SHP77 treated with DMSO at 0.1 percent for 48 hours (cell line): Measurements from ENCODE around the gene TESK2.

Experiments
- DNase-seq: peaks from one replicate; lab custom pipeline; 2025; lab: John Stamatoyannopoulos, UW

TESK2 gene

DNA sequence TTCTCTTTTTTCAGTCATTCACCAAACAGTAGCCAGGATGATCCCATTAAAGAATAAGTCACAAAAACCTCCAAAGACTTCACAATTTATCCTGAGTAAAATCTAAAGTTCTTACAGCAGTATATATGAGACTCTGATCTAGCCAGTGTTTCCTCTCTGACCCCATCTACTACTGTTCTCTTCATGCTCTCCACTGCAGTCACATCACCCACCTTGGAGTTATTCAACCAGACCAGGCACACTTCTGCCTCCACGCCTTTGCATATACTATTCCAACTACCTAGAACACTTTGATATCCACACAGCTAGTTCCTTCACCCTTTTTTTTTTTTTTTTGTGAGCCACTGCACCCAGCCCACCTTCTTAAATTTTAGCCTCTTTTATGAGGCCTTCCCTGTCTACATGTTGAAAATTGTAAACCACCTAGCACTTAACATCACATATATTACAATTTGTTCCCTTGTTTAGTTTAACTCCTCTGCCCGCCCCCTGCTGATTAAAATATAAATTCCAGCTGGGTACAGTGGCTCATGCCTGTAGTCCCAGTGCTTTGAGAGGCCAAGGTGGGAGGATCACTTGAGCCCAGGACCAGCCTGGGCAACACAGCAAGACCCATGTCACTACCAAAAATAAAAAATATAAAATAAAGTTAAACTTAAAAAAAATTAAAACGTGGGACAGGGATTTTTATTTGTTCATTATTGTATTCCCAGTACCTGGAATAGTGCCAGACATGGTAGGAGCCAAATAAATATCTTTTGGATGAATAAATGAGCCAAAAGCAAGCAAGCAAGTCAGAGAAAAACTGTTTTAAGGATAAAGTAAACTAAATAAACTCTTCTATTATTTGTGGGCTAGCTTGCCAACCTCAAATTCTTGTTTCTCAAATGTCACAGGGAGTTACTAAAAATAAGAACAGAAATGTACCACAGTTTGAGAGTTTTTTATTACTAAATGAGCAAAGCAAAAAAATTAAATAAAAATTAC, 115.6 kb downstream of the TESK2 start:
- no peak for DNase-seq

GRCh38 chr1:45373573-45373972, 117.4 kb downstream of the TESK2 start:
- no peak for DNase-seq

- no peak for DNase-seq
These were observed 120.4 kb downstream of the TESK2 start for GRCh38 chr1:45370575-45370974.

DNA sequence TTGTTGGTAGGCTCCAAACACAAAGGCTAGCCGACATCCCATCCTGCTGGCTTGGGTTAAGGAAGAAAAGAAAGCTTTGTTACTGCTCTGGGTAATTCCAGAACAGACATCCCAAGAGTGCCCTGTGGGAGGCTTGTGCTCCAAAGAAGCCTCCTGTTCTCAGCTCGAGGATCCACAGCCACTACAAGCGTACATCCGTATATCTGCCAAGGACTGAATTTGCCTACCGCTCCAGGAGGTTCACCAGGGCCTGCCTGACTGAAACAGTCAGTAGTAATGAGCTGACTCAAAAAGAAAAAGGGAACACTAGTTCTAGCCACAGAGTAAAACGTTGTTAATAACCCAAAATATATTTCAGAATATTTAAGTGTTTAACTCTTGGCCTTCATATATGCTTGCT, 125.9 kb downstream of the TESK2 start:
- DNase-seq, result no peak

DNA sequence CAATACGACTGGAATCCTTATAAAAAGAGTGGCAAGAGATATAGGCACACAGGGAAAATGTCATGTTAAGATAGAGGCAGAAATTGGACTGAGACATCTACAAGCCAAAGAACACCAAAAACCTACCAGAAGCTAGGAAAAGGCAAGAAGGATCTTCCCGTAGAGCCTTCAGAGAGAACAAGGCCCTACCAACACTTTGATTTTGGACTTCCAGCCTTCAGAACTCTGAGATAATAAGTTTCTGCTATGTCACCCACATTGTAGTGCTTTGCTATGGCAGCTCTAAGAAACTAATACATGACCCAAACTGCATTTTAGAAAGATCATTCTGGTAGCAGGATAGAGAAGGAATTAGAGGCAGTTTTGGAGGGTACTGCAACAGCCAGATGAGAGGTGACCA, 126.7 kb downstream of the TESK2 start:
- DNase-seq, result no peak

DNA sequence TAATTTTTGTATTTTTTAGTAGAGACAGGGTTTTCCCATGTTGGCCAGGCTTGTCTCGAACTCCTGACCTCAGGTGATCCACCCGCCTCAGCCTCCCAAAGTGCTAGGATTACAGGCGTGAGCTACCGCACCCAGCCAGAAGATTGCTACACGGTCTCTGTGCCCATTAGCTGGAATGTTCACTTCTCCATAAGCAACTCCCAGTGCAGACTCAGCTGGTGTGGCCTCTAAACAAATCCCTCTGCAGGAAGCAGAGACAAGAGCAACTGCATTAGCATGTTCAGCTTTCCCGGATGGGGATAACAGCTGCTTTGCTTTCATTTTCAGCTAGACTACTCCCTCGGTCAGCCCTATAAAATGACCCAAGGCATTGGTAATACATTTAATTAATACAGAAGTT, 130.0 kb downstream of the TESK2 start:
- DNase-seq, result peak; percentile 75

DNA sequence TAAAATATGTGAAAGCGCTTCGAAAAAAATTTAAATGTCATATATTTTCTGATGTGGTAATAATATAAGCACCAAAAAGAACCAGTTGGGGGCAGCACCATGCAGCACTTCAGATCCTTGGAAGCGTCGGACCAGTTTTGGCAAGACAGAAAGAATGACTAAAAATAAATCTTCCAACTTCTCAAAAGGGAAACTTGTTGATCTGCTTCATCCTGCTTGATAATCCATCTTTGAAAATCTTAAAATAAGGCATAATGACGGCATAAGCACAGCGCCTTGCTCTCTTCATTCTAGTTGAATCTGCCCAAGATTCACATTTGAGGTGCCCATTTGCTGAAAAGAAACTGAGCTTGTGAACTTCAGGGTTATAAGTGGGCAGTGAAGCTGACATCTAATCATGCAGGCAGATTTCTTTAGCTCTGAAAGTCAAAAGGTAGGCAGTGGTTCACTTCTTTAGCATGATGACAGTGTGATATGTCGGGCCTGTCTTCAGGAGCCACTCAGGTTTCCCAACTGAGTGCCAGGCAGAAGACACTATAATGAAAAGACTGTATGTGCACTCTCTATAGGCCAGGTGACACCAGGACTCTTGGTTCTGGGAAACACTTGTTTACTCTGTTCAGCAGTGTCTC, 131.0 kb downstream of the TESK2 start:
- peak; percentile 9 for DNase-seq

DNA sequence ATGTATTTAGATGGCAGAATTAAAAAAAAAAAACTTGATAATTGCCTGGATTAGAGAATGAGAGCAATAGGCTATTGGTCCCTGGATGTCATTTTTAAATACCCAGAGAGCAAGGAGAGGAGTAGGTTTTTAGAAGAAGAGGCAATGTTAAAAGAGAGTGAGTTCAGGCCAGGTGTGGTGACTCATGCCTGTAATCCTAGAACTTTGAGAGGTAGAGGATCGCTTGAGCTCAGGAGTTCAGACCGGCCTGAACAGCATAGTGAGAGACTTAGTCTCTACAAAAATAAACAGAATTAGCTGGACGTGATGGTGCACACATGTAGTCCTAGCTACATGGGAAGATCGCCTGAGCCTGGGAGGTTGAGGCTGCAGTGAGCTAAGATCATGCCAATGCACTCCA, 134.8 kb downstream of the TESK2 start:
- DNase-seq, result no peak

DNA sequence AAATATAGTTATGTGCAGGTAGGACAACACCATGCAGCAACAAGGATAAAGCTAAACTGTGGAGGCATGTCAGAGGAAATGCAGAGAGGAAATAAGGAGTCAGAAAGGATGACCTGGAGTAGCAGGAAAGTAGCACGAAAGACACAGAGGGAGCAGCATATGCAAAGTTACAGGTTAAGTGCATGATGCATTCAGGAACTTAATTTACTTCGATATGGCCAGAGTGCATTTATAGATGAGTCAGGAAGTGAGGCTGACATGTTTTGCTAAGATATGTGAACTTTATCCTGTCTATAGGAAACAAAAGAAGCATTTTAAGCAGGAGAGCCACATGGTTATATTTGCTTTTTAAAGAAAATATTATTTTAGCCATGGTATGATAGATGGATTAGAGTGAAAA, 135.3 kb downstream of the TESK2 start:
- DNase-seq, result no peak

DNA sequence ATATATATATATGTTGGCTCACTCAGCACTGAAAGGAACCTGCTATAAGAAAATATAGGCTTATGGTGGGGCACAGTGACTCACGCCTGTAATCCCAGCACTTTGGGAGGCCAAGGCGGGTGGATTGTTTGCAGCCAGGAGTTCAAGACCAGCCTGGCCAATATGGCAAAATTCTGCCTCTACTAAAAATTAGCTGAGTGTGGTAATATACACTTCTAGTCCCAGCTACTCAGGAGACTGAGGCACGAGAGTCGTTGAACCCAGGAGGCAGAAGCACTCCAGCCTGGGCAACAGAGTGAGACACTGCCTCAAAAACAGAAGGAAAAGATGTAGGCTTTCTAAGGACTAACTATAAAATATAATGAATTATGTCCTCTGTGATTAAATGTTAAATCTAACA, 136.1 kb downstream of the TESK2 start:
- no peak for DNase-seq

GRCh38 chr1:45353685-45354084, 137.3 kb downstream of the TESK2 start:
- no peak for DNase-seq

DNA sequence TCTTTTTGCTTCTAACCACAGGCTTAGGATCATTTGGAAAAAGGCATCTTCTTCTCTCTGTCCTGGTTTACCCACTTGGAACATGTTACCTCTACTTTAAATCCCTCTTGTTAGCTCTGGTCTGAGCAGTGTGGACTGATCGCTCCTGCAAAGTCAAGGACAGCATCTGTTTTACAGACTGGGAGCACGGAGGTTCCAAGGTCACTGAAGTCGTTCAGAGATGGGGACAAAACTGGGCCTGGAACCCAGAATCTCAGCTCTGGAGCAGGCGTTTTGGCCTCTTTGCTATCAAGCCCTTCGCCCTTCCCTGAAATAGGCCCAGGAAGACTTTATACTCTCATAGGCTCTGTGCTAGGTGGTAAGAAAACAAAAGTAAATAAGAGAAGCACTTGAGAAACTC, 139.5 kb downstream of the TESK2 start:
- no peak for DNase-seq

DNA sequence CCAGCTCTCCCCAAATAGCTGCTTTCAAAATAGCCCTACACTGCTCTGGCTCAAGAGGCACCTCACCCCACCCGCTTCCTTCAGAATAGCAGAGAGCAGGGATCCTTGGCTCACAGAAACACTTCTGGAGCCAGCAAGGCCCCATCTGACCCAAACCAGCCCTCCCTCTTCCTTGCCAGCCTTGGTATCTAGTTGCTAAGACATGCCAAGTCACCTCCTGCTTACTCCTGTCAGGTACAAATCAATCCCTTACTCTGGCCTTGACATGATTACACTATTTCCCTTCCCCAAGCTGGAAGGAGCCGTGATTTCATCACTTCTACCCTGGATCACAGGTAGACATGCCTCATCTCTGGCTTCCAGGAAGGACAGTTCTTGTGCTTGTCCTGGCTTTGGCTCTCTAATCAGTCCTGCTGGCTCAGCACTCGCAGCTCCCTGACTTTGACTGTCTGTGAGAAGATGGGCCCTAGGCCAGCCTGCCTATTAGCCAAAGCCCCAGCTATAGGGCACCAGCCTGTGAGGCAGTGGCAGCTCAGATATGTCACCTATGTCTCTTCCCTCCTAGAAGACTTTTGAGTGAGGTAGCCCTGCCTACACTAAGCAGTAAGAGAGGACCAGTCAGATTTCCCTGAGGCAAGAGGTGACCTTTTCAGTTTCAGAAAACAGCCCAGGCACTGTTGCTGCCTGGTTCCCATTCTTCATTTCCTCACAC, 141.8 kb downstream of the TESK2 start:
- DNase-seq, result no peak

DNA sequence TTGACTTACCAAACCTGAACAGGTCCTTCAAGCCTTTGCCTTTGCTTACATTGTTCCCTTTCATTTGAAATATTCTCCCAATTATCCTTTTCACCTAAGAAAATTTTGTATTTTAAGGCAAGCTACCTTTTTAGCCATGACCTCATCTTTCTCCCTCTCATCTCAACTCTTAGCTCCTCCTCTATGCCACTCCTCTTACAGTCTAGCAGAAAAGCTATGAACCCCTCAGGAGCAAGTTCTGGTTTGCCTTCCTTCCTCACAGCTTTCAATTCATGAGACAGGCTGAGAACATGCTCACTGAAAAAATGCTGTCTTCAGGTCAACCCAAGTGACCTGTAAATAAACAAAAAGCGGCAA, 142.4 kb downstream of the TESK2 start:
- no peak for DNase-seq

- DNase-seq, result no peak
These were observed 142.9 kb downstream of the TESK2 start for GRCh38 chr1:45348020-45348419.

DNA sequence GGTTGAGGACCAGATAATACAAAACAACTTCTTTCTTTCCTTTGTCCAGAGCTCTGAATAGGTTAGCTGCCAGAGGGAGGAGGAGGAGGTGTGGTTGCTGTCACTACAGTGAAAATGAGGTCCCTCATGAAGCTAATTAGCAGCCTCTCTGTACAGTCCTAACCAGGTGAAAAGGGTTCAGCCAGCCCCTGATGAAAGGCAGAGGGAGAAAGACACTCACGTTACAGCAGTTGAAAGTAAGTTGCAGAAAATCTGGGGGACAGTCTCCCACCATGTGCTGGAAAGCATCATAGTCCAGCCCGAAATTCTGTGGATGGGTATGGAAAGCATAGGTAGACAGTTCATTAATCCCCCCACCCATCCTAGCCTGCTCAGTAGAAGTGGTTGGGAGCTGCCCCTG, 144.5 kb downstream of the TESK2 start:
- no peak for DNase-seq

DNA sequence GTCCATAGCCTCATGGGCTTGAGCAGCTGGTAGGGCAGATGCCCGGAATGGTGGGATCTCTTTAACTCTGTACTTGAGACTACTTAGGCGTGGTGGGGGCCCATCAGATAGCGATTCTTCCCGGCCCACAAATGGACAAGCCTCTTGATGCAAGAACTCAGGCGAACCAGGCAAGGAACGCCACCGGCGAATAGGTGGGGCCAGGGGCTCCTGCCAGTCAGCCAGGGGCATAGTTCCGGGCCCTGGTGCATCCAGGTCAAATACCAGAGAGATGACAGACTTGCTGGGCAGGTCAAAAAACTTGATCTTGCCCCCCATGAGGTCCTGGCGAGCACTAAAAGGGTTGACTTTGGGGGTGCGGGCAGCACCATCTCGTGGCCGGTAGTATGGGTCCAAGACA, 145.9 kb downstream of the TESK2 start:
- no peak for DNase-seq

DNA sequence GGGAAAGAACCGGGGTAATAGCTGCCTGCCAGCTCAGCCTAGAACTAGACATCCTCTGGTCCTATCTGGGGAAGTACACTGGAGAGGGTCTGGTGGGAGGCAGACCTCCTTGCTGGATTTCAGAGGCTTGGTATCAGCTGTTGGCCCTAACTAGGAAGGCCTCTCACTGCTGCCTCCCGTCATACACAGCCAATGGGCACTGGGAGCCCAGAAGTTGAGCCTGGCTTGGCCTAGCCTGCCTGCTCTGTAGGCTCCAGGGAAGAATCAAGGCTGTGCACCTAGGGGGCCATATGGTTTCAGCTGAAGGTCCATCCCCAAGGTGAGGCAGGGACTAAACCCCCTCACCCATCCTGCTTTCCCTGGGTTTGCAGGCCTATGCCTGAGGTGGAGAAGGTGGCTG, 146.5 kb downstream of the TESK2 start:
- no peak for DNase-seq

DNA sequence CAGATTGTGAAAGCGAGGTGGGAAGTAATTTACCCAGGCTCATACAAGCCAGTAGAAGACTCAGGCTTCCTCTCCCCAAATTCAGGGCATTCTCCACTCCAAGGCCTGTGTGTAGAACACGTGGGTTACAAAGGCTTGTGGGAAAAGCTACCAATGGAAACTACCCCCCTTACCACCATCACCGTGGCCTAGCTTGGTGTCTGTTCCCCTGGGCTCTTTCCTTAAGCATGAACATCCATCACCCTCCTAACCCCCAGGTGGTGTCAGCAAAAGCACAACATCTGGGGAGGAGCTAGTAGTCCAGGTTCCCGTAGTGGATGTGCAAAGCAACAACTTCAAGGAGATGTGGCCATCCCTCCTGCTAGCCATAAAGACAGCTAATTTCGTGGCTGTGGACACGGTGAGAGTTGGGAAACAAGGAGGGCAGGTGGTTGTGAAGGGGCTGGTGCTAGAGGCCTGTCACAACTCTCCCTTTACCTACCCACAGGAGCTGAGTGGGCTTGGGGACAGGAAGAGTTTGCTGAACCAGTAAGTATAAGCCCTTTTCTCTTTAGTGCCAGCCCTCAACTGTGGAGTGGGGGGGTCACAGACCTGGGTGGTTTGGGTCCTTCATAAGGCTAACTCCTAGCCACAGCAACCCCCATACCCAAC, 150.0 kb downstream of the TESK2 start:
- DNase-seq, result no peak

- peak; percentile 91 for DNase-seq
These were observed 151.0 kb downstream of the TESK2 start, which contains the start of the genes MUTYH and TOE1 for GRCh38 chr1:45339789-45340558. Gene MUTYH, minus strand, starts transcription at chr1:45340440. Its CDS starts 5,935 bp downstream, at chr1:45334505. Gene TOE1, plus strand, starts transcription at chr1:45340170. Its CDS starts 83 bp downstream, at chr1:45340253.

GRCh38 chr1:45337630-45338325, 153.2 kb downstream of the TESK2 start:
- no peak for DNase-seq
